Measurements from ENCODE around the gene SRC. TPM values are rescaled to one million over a fixed set of nuclear protein-coding genes. Genes with fewer than 3 reads are reported as not detected.

SRC gene
- total RNA-seq, 2 donors from 2014 or later: 6.9 to 14.3 TPM

GRCh38 chr20:37442986-37443385, 97.0 kb downstream of the SRC start:
- Histone ChIP-seq H3K9me3 (no peaks in the 10 kb centered on the region), H3K27me3 (no peaks in the 10 kb centered on the region), H3K27ac (no peak overlapping the region), H3K4me3 (no peak overlapping the region), H3K36me3 (no peaks in the 10 kb centered on the region), H3K4me1 (no peaks in the 10 kb centered on the region)
- no peak for TF ChIP-seq CTCF (IDR thresholded peaks at IDR 0.05)
- no peak for DNase-seq (ENCODE audit: low spot score)

- no peak for DNase-seq (ENCODE audit: low spot score)
- TF ChIP-seq CTCF (IDR thresholded peaks at IDR 0.05): no peak
- Histone ChIP-seq H3K36me3 (no peaks in the 10 kb centered on the region), H3K9me3 (no peaks in the 10 kb centered on the region), H3K4me1 (no peaks in the 10 kb centered on the region), H3K27ac (no peak overlapping the region), H3K27me3 (no peaks in the 10 kb centered on the region), H3K4me3 (no peak overlapping the region)
Observed at GRCh38 chr20:37443596-37443995, 97.7 kb downstream of the SRC start.

GRCh38 chr20:37445041-37445440, 99.1 kb downstream of the SRC start:
- Histone ChIP-seq H3K4me1 (no peaks in the 10 kb centered on the region), H3K27me3 (no peaks in the 10 kb centered on the region), H3K27ac (no peak overlapping the region), H3K36me3 (no peaks in the 10 kb centered on the region), H3K9me3 (no peaks in the 10 kb centered on the region), H3K4me3 (no peak overlapping the region)
- TF ChIP-seq CTCF (IDR thresholded peaks at IDR 0.05): no peak
- DNase-seq (ENCODE audit: low spot score): no peak

GRCh38 chr20:37446286-37447032, 100.5 kb downstream of the SRC start:
- H3K27ac ChIP-seq: no peak overlapping the region
- no peaks in the 10 kb centered on the region for H3K4me1 ChIP-seq
- no peaks in the 10 kb centered on the region for H3K9me3 ChIP-seq
- no peak overlapping the region for H3K4me3 ChIP-seq
- no peak for TF ChIP-seq CTCF (IDR thresholded peaks at IDR 0.05)
- DNase-seq (ENCODE audit: low spot score): no peak
- H3K36me3 ChIP-seq: no peaks in the 10 kb centered on the region
- no peaks in the 10 kb centered on the region for H3K27me3 ChIP-seq

GRCh38 chr20:37447688-37448087, 101.7 kb downstream of the SRC start:
- H3K4me1 ChIP-seq: no peaks in the 10 kb centered on the region
- no peak overlapping the region for H3K4me3 ChIP-seq
- no peak for DNase-seq (ENCODE audit: low spot score)
- H3K27ac ChIP-seq: no peak overlapping the region
- no peaks in the 10 kb centered on the region for H3K27me3 ChIP-seq
- TF ChIP-seq CTCF (IDR thresholded peaks at IDR 0.05): no peak
- no peaks in the 10 kb centered on the region for H3K36me3 ChIP-seq
- H3K9me3 ChIP-seq: no peaks in the 10 kb centered on the region

GRCh38 chr20:37449276-37449675, 103.3 kb downstream of the SRC start:
- no peak for TF ChIP-seq CTCF (IDR thresholded peaks at IDR 0.05)
- no peak overlapping the region for H3K27ac ChIP-seq
- no peak for DNase-seq (ENCODE audit: low spot score)
- H3K36me3 ChIP-seq: no peaks in the 10 kb centered on the region
- H3K9me3 ChIP-seq: peaks cover 0 to 4% of the 10 kb centered on the region in 2 donors
- no peak overlapping the region for H3K4me3 ChIP-seq
- H3K4me1 ChIP-seq: no peaks in the 10 kb centered on the region
- H3K27me3 ChIP-seq: no peaks in the 10 kb centered on the region

Data from right atrium auricular region (tissue), 2 donors.